ENCODE data around the gene SLC39A10. TPM values are rescaled to one million over a fixed set of nuclear protein-coding genes. Genes with fewer than 3 reads are reported as not detected.

The SLC39A10 gene, protein sequence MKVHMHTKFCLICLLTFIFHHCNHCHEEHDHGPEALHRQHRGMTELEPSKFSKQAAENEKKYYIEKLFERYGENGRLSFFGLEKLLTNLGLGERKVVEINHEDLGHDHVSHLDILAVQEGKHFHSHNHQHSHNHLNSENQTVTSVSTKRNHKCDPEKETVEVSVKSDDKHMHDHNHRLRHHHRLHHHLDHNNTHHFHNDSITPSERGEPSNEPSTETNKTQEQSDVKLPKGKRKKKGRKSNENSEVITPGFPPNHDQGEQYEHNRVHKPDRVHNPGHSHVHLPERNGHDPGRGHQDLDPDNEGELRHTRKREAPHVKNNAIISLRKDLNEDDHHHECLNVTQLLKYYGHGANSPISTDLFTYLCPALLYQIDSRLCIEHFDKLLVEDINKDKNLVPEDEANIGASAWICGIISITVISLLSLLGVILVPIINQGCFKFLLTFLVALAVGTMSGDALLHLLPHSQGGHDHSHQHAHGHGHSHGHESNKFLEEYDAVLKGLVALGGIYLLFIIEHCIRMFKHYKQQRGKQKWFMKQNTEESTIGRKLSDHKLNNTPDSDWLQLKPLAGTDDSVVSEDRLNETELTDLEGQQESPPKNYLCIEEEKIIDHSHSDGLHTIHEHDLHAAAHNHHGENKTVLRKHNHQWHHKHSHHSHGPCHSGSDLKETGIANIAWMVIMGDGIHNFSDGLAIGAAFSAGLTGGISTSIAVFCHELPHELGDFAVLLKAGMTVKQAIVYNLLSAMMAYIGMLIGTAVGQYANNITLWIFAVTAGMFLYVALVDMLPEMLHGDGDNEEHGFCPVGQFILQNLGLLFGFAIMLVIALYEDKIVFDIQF
- total RNA-seq = 72.7 and 78.5 TPM in 2 replicates
- long read RNA-seq, full-length matches to known transcripts = 6 of 53 reads
- long read RNA-seq, partial matches to known transcripts = 37 of 53 reads
- long read RNA-seq, other reads (novel, unspliced or antisense) = 10 of 53 reads

DNA sequence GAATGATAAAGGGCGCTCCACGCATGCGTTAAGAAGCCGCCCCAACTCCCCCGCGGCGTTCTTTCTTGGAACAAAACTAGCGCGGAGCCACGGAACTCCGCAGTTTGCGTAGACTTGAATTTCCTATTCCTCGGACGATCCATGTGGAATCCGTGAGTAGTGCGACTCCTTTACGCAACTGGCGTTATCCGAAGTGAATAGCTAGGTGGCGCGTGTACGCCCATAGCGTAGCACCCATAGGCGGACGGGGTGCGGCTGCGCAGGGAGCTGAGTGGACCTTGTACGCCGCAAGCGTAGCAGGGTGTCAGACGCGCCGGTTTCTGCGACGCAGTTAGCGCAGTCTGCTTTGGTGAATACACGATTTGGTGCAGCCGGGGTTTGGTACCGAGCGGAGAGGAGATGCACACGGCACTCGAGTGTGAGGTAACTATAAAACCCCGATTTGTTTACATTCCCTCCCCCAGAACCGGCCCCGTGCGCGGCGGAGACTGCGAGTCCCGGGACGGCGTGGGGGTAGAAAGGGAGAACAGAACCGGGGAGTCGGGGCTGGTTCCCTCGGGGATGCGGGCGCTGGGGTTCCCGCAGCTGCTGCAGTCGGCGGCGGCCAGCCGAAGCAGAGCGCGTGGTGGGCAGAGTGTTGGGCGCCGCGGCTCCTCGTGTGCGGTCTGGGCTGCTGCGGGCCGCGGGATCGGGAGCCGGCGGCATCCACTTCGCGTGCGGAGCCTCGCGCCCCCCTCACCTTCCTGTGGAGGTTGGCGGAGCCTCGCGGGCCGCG, at the start of gene SLC39A10:
SLC39A10 (plus strand) TSS at position 368 of the 775 bp plus-strand sequence. CDS start 22,817 bp downstream, outside the sequence.
- H3K4me3 Mint-ChIP-seq = peak within 1 kb of the TSS; percentile 99
- H3K4me1 Mint-ChIP-seq = peaks cover 33% of the 10 kb centered on the region
- H3K27me3 Mint-ChIP-seq (ENCODE audit: low read depth) = no peaks in the 10 kb centered on the region
- peak within 1 kb of the TSS; percentile 99 for H3K27ac Mint-ChIP-seq (ENCODE audit: unreplicated experiment)
- H3K9me3 Mint-ChIP-seq = peaks cover 2% of the 10 kb centered on the region
- no peak for TF ChIP-seq CTCF (conservative IDR thresholded peaks at IDR 0.05)
- peak; percentile 98 for DNase-seq (ENCODE audit: low read depth, low spot score)
- H3K36me3 Mint-ChIP-seq (ENCODE audit: low read depth) = no peaks in the 10 kb centered on the region

GRCh38 chr2:195608768-195609454, 48.1 kb upstream of the SLC39A10 start:
- Mint-ChIP-seq H3K4me3 (no peak overlapping the region), H3K9me3 (no peaks in the 10 kb centered on the region), H3K27me3 (ENCODE audit: low read depth) (no peaks in the 10 kb centered on the region), H3K36me3 (ENCODE audit: low read depth) (no peaks in the 10 kb centered on the region), H3K27ac (ENCODE audit: unreplicated experiment) (no peak overlapping the region), H3K4me1 (no peaks in the 10 kb centered on the region)
- TF ChIP-seq CTCF (conservative IDR thresholded peaks at IDR 0.05) = no peak
- no peak for DNase-seq (ENCODE audit: low read depth, low spot score)

GRCh38 chr2:195610717-195611116, 46.3 kb upstream of the SLC39A10 start:
- Mint-ChIP-seq H3K9me3 (no peaks in the 10 kb centered on the region), H3K4me3 (no peak overlapping the region), H3K36me3 (ENCODE audit: low read depth) (no peaks in the 10 kb centered on the region), H3K27me3 (ENCODE audit: low read depth) (no peaks in the 10 kb centered on the region), H3K27ac (ENCODE audit: unreplicated experiment) (no peak overlapping the region), H3K4me1 (no peaks in the 10 kb centered on the region)
- no peak for TF ChIP-seq CTCF (conservative IDR thresholded peaks at IDR 0.05)
- no peak for DNase-seq (ENCODE audit: low read depth, low spot score)

DNA sequence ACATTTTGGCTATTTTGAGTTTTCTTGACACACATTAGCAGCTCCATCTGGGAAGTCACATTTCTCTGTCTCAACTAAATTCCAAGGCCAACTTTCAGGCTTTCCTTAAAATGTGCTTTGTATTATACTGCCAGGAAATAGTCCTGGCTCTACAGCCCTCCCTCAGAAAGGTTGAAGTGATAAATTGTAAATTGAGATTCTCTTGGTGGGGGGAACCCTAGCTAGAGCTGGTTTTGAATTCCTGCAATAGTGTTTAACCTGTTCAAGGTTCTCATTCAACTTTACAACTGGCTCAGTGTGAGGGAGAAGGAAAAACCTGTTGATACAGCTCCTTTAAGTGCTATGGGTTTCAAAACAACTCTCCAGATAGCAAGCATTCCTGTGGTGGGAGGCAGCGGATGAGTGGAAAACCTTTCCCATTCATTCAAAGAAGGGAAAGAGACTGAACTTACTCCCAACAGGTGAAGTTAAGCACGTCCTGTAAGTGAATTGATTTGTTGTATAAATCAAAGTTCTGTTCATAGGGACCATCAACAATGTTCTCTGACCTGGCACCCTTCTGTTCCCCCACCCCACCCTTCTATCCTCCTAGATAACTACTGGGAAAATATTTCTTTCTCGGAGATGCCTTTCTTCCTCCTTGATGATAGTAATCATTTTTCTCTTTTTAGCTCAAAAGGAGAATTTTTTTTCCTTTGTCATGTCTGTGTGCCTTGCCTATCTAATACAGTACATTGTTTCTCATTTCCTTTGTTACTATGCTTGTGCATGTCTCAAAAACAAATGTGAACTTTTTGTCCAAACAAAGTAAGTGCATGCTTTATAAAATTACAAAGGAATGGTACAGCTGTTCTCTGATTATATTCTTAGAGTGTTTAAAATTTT, 44.2 kb upstream of the SLC39A10 start:
- H3K27me3 Mint-ChIP-seq (ENCODE audit: low read depth) = no peaks in the 10 kb centered on the region
- no peak for TF ChIP-seq CTCF (conservative IDR thresholded peaks at IDR 0.05)
- H3K9me3 Mint-ChIP-seq = no peaks in the 10 kb centered on the region
- H3K4me1 Mint-ChIP-seq = no peaks in the 10 kb centered on the region
- no peaks in the 10 kb centered on the region for H3K36me3 Mint-ChIP-seq (ENCODE audit: low read depth)
- H3K4me3 Mint-ChIP-seq = no peak overlapping the region
- H3K27ac Mint-ChIP-seq (ENCODE audit: unreplicated experiment) = no peak overlapping the region
- DNase-seq (ENCODE audit: low read depth, low spot score) = no peak
